ENCODE measurements around the gene LSR. TPM values are rescaled to one million over a fixed set of nuclear protein-coding genes. Genes with fewer than 3 reads are reported as not detected.
A peak's percentile ranks its signal among the peaks of the same experiment; 100 is the strongest.

The LSR gene
- total and polyA plus RNA-seq, 12 donors = 3.2 to 10.4 (median 5.2) TPM

DNA sequence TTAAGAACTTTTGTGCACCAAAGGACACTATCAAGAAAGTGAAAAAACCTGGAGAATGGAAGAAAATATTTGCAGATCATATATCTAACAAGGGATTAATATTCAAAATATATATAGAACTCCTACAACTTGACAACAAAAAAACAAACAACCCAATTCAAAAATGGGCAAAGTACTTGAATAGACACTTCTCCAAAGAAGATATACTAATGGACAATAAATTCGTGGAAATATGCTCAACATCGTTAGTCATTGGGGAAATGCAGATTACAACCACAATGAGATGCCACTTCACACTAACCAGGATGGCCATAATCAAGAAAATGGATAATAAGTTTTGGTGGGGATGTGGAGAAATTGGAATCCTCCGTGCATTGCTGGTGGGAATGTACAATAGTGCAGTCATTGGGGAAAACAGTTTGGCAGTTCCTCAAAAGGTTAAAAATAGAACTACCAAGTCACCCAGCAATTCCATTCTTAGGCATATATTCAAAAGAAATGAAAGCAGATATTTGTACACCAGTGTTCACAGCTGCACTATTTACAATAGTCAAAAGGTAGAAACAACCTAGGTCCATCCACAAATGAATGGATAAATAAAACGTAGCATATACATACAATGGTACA is 2.2 kb upstream of the LSR start:
- H3K9me3 ChIP-seq = peaks cover 0 to 19% (median 3%) of the 10 kb centered on the region in 11 donors
- no peaks in the 10 kb centered on the region for H3K36me3 ChIP-seq
- no peak for DNase-seq
- H3K27me3 ChIP-seq = peaks cover 10 to 53% (median 40%) of the 10 kb centered on the region in 7 donors
- TF ChIP-seq, protein P1, sequence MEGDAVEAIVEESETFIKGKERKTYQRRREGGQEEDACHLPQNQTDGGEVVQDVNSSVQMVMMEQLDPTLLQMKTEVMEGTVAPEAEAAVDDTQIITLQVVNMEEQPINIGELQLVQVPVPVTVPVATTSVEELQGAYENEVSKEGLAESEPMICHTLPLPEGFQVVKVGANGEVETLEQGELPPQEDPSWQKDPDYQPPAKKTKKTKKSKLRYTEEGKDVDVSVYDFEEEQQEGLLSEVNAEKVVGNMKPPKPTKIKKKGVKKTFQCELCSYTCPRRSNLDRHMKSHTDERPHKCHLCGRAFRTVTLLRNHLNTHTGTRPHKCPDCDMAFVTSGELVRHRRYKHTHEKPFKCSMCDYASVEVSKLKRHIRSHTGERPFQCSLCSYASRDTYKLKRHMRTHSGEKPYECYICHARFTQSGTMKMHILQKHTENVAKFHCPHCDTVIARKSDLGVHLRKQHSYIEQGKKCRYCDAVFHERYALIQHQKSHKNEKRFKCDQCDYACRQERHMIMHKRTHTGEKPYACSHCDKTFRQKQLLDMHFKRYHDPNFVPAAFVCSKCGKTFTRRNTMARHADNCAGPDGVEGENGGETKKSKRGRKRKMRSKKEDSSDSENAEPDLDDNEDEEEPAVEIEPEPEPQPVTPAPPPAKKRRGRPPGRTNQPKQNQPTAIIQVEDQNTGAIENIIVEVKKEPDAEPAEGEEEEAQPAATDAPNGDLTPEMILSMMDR (IDR thresholded peaks at IDR 0.05) = no peak
- H3K27ac ChIP-seq = no peak overlapping the region
- no peak for ATAC-seq
- WGBS, 2 donors = 63% methylated on average over 4 of the region's 4 CpGs
- no peak overlapping the region for H3K4me3 ChIP-seq
- intact Hi-C loops (cut with DNase I) = loop anchor here in 1 of 10 donors (5.0 kb wide), 1 partner anchor 94 kb away; the partner anchor contains the start of gene FXYD5
- peaks cover 0 to 33% (median 17%) of the 10 kb centered on the region in 9 donors for H3K4me1 ChIP-seq

GRCh38 chr19:35247526-35248309 is 1.1 kb upstream of the LSR start:
- WGBS, 2 donors = 3% methylated on average over 42 of the region's 42 CpGs

DNA sequence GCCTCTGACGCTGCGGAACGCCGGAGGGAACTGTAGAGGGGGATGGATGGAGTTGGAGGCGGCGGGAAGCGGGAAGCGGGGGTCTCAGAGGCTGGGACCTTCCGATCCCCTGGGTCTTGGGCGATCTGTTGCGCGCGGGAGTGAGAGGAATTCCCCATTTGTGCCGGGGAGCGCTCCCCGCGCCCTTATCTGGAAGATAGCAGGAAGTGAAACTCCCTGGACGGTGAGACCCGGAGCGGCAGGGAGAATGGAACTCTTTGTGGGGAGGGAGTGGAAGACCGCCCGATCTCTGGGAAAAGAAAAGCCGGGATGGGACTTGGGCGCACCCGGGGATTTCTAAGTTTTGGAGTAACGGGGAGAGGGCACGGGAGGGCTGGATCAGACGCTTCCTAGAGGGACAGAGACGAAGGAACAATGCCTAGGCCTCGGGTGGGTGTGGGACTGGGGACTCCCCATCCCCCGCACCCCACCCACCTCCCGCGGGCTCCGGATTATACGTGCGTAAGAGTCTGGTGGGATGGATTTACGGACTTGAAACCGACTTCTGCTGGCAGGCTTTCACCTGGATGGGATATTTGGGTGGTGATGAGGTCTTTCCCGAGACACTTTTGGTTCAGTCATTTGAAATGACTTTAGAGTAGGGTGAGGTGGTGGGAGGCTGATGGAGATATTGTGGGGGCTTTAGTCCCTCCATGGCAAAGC is 495 bp downstream of the LSR start:
- Histone ChIP-seq H3K27ac (peak overlapping the region in 9 of 10 donors; percentile 68 to 87 (median 75)), H3K27me3 (peaks cover 10 to 53% (median 35%) of the 10 kb centered on the region in 7 donors)

More at GRCh38 chr19:35247526-35248309, 1.1 kb upstream of the LSR start:
- H3K27ac ChIP-seq = peak overlapping the region; percentile 29 to 87 (median 74)
- ATAC-seq = peak; percentile 62 to 87 (median 82)
- peaks cover 0 to 33% (median 17%) of the 10 kb centered on the region in 9 donors for H3K4me1 ChIP-seq
- intact Hi-C loops (cut with DNase I) = loop anchor here in 1 of 10 donors (5.0 kb wide), 1 partner anchor 95 kb away; the partner anchor contains the start of gene FXYD5
- H3K4me3 ChIP-seq = peak overlapping the region; percentile 35 to 68 (median 60)
- no peaks in the 10 kb centered on the region for H3K36me3 ChIP-seq
- TF ChIP-seq, protein P1 (IDR thresholded peaks at IDR 0.05) = peak in 7 of 9 donors; percentile 28 to 55 (median 39)
- H3K9me3 ChIP-seq = peaks cover 0 to 16% (median 0%) of the 10 kb centered on the region in 11 donors
- peaks cover 10 to 53% (median 35%) of the 10 kb centered on the region in 7 donors for H3K27me3 ChIP-seq
- peak in 1 of 2 donors; percentile 55 for DNase-seq

More for the DNA sequence above, 495 bp downstream of the LSR start:
- intact Hi-C loops (cut with DNase I) = loop anchor here in 1 of 10 donors (5.0 kb wide), 1 partner anchor 97 kb away; the partner anchor contains the start of gene FXYD5
- peaks cover 0 to 15% (median 0%) of the 10 kb centered on the region in 11 donors for H3K9me3 ChIP-seq
- TF ChIP-seq, protein P1 (IDR thresholded peaks at IDR 0.05) = no peak
- ATAC-seq = peak in 1 of 8 donors; percentile 20
- no peaks in the 10 kb centered on the region for H3K36me3 ChIP-seq
- peak overlapping the region; percentile 35 to 68 (median 60) for H3K4me3 ChIP-seq
- WGBS, 2 donors = 8% methylated on average over 39 of the region's 39 CpGs
- H3K4me1 ChIP-seq = peaks cover 0 to 41% (median 25%) of the 10 kb centered on the region in 9 donors
- no peak for DNase-seq

Data from heart right ventricle (tissue), 16 donors.